ENCODE results near the gene SLC30A2.

The SLC30A2 gene

GRCh38 chr1:26031611-26032220 is 14.2 kb downstream of the SLC30A2 start:
- no peak overlapping the region for H3K27ac ChIP-seq (replicated peaks)
- H3K27me3 ChIP-seq (ENCODE audit: insufficient read depth, poor library complexity, severe bottlenecking), result no peaks in the 10 kb centered on the region
- TF ChIP-seq POLR2AphosphoS5 (IDR thresholded peaks at IDR 0.05; ENCODE audit: low read depth) (no peak), GABPA (IDR thresholded peaks at IDR 0.05; ENCODE audit: low read depth) (no peak), REST (IDR thresholded peaks at IDR 0.05; ENCODE audit: insufficient replicate concordance, low read depth) (no peak), SPI1 (IDR thresholded peaks at IDR 0.05; ENCODE audit: borderline replicate concordance, low read depth) (no peak)
- no peak overlapping the region for H3K4me3 ChIP-seq (replicated peaks; ENCODE audit: insufficient read depth, low read length)
- DNase-seq (ENCODE audit: low read depth in 1 of 2, low spot score in 1 of 2), result no peak

GRCh38 chr1:26031196-26031595 is 14.7 kb downstream of the SLC30A2 start:
- no peak for TF ChIP-seq REST (IDR thresholded peaks at IDR 0.05; ENCODE audit: insufficient replicate concordance, low read depth)
- no peak for TF ChIP-seq SPI1 (IDR thresholded peaks at IDR 0.05; ENCODE audit: borderline replicate concordance, low read depth)
- no peak for TF ChIP-seq GABPA (IDR thresholded peaks at IDR 0.05; ENCODE audit: low read depth)
- TF ChIP-seq POLR2AphosphoS5 (IDR thresholded peaks at IDR 0.05; ENCODE audit: low read depth), result no peak
- no peak for TF ChIP-seq CTCF (IDR thresholded peaks at IDR 0.05; ENCODE audit: insufficient read depth, low read length)
- DNase-seq (ENCODE audit: low read depth in 1 of 2, low spot score in 1 of 2), result no peak
- no peaks in the 10 kb centered on the region for H3K27me3 ChIP-seq (ENCODE audit: insufficient read depth, poor library complexity, severe bottlenecking)
- no peak overlapping the region for H3K27ac ChIP-seq (replicated peaks)
- no peak overlapping the region for H3K4me3 ChIP-seq (replicated peaks; ENCODE audit: insufficient read depth, low read length)

- Histone ChIP-seq H3K27me3 (ENCODE audit: insufficient read depth, poor library complexity, severe bottlenecking) (no peaks in the 10 kb centered on the region), H3K4me3 (replicated peaks; ENCODE audit: insufficient read depth, low read length) (no peak overlapping the region), H3K27ac (replicated peaks) (no peak overlapping the region)
- peak in 1 of 2 experiments; percentile 39 for DNase-seq (ENCODE audit: low read depth in 1 of 2, low spot score in 1 of 2)
- TF ChIP-seq REST (IDR thresholded peaks at IDR 0.05; ENCODE audit: insufficient replicate concordance, low read depth) (no peak), SPI1 (IDR thresholded peaks at IDR 0.05; ENCODE audit: borderline replicate concordance, low read depth) (no peak), GABPA (IDR thresholded peaks at IDR 0.05; ENCODE audit: low read depth) (no peak), CTCF (IDR thresholded peaks at IDR 0.05; ENCODE audit: insufficient read depth, low read length) (peak; percentile 41), POLR2AphosphoS5 (IDR thresholded peaks at IDR 0.05; ENCODE audit: low read depth) (no peak)
Measured at GRCh38 chr1:26029864-26030481, 15.9 kb downstream of the SLC30A2 start.

All from HL-60 (cell line).